RWPE1 (cell line): ENCODE results near the gene TMPRSS13.

Experiments
- CTCF ChIA-PET: fragments of 350-600 bp; sonication (Branson Sonifier 250); formaldehyde crosslinking; extraction: SDS; loops from one replicate; lab custom pipeline; 2021; lab: Yijun Ruan, JAX
- POLR2A ChIA-PET: fragments of 400-600 bp; formaldehyde crosslinking; extraction: SDS; loops from one replicate; lab custom pipeline; 2020; ENCODE audit warnings: antibody characterized with exemption; ENCODE audit not compliant: low non-redundant PET; lab: Yijun Ruan, JAX
- DNase-seq: peaks from one replicate; pipeline ENCODE4 v3.0.0; 2012; ENCODE audit warnings: low spot score
- H3K27ac ChIP-seq: fragments of 450-650 bp; 2 replicates; pipeline ENCODE4 v1.5.1; 2017
- CTCF ChIP-seq: fragments of 450-650 bp; conservative IDR thresholded peaks from 2 replicates; pipeline ENCODE4 v1.5.1; 2017; ENCODE audit warnings: low read depth, mild to moderate bottlenecking

The TMPRSS13 gene

GRCh38 chr11:117944554-117944953 is 15.4 kb upstream of the TMPRSS13 start:
- DNase-seq: no peak
- no peak for TF ChIP-seq CTCF
- POLR2A ChIA-PET: no interaction called here
- no peak overlapping the region for H3K27ac ChIP-seq
- CTCF ChIA-PET: interaction anchor here (0.6 to 1.5 kb wide), 4 partner anchors 100 to 691 kb away, joined by 3 to 4 read pairs (median 4); no protein-coding TSS in a partner anchor

- TF ChIP-seq CTCF: no peak
Measured at GRCh38 chr11:117941976-117942654, 12.9 kb upstream of the TMPRSS13 start.

GRCh38 chr11:117941163-117941707 is 12.0 kb upstream of the TMPRSS13 start:
- POLR2A ChIA-PET: no interaction called here
- peak; percentile 73 for DNase-seq
- TF ChIP-seq CTCF: no peak
- CTCF ChIA-PET: no interaction called here
- no peak overlapping the region for H3K27ac ChIP-seq

More at GRCh38 chr11:117941976-117942654, 12.9 kb upstream of the TMPRSS13 start:
- POLR2A ChIA-PET: no interaction called here
- H3K27ac ChIP-seq: no peak overlapping the region
- no peak for DNase-seq
- CTCF ChIA-PET: no interaction called here

GRCh38 chr11:117940736-117941135 is 11.5 kb upstream of the TMPRSS13 start:
- no peak for TF ChIP-seq CTCF
- DNase-seq: no peak
- no peak overlapping the region for H3K27ac ChIP-seq
- ChIA-PET POLR2A (no interaction called here), CTCF (no interaction called here)

- POLR2A ChIA-PET: no interaction called here
- no peak for TF ChIP-seq CTCF
- H3K27ac ChIP-seq: no peak overlapping the region
- CTCF ChIA-PET: interaction anchor here (0.7 kb wide), 1 partner anchor 28 kb away, joined by 3 read pairs; no protein-coding TSS in a partner anchor
- no peak for DNase-seq
Measured at GRCh38 chr11:117936973-117937372, 7.8 kb upstream of the TMPRSS13 start.

GRCh38 chr11:117934526-117935307 is 5.5 kb upstream of the TMPRSS13 start:
- CTCF ChIA-PET: interaction anchor here (1.0 kb wide), 1 partner anchor 12 kb away, joined by 3 read pairs; no protein-coding TSS in a partner anchor
- no peak for DNase-seq
- no peak for TF ChIP-seq CTCF
- POLR2A ChIA-PET: no interaction called here
- no peak overlapping the region for H3K27ac ChIP-seq
